GM18508 (cell line): ENCODE measurements around the gene TRIM13.
"Not testable (repeated sequence)": the region's sequence is repeated elsewhere in the genome, so short reads cannot be mapped to it uniquely, and the experiment has no call there.

ENCODE experiments used
- ATAC-seq: cut with Tn5 transposase; IDR thresholded peaks from one replicate; pipeline ENCODE4 v1.9.1; 2021; ENCODE audit warnings: moderate number of reproducible peaks; ENCODE audit not compliant: insufficient read depth, unreplicated experiment

Gene TRIM13

GRCh38 chr13:49996951-49997895, at the start of gene TRIM13:
Gene TRIM13 (plus strand): TSS chr13:49997042. CDS start chr13:50011941, 14,899 bp downstream.
- ATAC-seq = peak; percentile 50

- not testable (repeated sequence) for ATAC-seq
Observed at GRCh38 chr13:49948777-49949270, 48.0 kb upstream of the TRIM13 start.

- ATAC-seq = no peak
Observed at GRCh38 chr13:49951754-49952535, 44.9 kb upstream of the TRIM13 start.

- ATAC-seq = no peak
Observed at GRCh38 chr13:49953560-49953959, 43.3 kb upstream of the TRIM13 start.

- no peak for ATAC-seq
Observed at GRCh38 chr13:49954674-49955455, 42.0 kb upstream of the TRIM13 start.

- ATAC-seq = no peak
Observed at GRCh38 chr13:49956131-49956530, 40.7 kb upstream of the TRIM13 start.

GRCh38 chr13:49958321-49958720, 38.5 kb upstream of the TRIM13 start:
- ATAC-seq = no peak

- no peak for ATAC-seq
Observed at GRCh38 chr13:49967456-49967855, 29.4 kb upstream of the TRIM13 start.

GRCh38 chr13:49972709-49973108, 24.1 kb upstream of the TRIM13 start:
- no peak for ATAC-seq

GRCh38 chr13:49975826-49976225, 21.0 kb upstream of the TRIM13 start:
- ATAC-seq = no peak

GRCh38 chr13:49976314-49977258, 20.3 kb upstream of the TRIM13 start:
- ATAC-seq = no peak

GRCh38 chr13:49977992-49978391, 18.9 kb upstream of the TRIM13 start:
- no peak for ATAC-seq

- no peak for ATAC-seq
Observed at GRCh38 chr13:49980266-49980665, 16.6 kb upstream of the TRIM13 start.

- ATAC-seq = no peak
Observed at GRCh38 chr13:49985129-49985528, 11.7 kb upstream of the TRIM13 start.

GRCh38 chr13:49986471-49986870, 10.4 kb upstream of the TRIM13 start:
- ATAC-seq = no peak

- ATAC-seq = not testable (repeated sequence)
Observed at GRCh38 chr13:49990612-49991011, 6.2 kb upstream of the TRIM13 start.

GRCh38 chr13:49993111-49993510, 3.7 kb upstream of the TRIM13 start:
- no peak for ATAC-seq

GRCh38 chr13:49993666-49994065, 3.2 kb upstream of the TRIM13 start:
- ATAC-seq = no peak

- ATAC-seq = no peak
Observed at GRCh38 chr13:49995625-49996101, 1.2 kb upstream of the TRIM13 start.
